ENCODE results near the gene NME2.

NME2 gene

DNA sequence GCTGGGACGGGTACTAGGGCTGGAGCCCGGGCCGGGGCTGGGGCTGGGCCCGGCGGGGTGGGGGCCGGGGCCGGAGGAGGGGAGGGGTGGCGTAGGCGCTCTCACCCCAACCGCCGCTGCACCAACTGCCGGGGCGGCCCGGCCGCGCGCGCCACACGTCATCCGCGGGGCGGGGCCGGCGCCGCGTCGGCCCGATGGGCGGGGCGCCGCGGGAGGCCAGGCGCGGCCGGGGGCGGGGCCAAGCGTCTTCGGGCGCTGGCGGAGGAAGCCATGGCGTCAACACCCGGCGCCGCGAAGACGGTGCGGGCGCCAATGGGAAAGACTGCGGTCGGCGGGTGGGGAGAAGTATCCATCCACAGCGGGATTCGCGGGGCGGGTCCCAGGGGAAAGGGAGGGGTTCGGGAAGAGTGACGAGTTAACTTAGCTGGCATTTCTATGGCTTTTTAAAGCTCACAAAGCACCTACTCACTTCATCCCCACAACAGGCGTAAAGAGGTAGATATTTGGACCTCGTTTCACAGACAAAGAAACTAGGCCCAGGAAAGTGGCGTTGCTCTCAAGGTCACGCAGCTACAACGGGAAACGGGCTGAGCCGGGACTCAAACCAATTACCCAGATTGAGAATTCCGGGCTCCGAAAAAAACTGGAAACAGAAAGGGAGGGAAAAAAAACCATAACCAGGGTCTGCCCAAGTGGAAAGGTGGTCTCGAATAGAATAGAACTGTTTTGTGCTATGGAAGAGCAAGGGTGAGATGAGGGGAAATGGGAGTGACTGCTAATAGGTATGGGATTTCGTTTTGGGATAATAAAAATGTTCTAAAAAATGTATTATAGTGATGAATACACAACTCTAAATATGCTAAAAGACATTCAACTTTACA lies 45.2 kb upstream of the NME2 start, which contains the start of gene SPAG9 (continued):
- TF ChIP-seq ZNF548 (tag by site-specific recombination; IDR thresholded peaks at IDR 0.05) = no peak
- TF ChIP-seq ZNF777 (tag by site-specific recombination; IDR thresholded peaks at IDR 0.05; ENCODE audit: borderline replicate concordance) = no peak
- no peak for TF ChIP-seq ZNF830 (tag by site-specific recombination; IDR thresholded peaks at IDR 0.05; ENCODE audit: low read depth)
- TF ChIP-seq MYNN (tag by site-specific recombination; IDR thresholded peaks at IDR 0.05; ENCODE audit: borderline replicate concordance) = no peak
- no peak; the same call in none of the 2 replicates for TF ChIP-seq ZBTB17 (tag by site-specific recombination; IDR thresholded peaks at IDR 0.05)
- TF ChIP-seq ZNF596 (tag by site-specific recombination; IDR thresholded peaks at IDR 0.05) = no peak
- TF ChIP-seq TRIM28 (IDR thresholded peaks at IDR 0.05; ENCODE audit: borderline replicate concordance, low read length) = no peak
- TF ChIP-seq ZNF624 (tag by site-specific recombination; IDR thresholded peaks at IDR 0.05) = no peak
- TF ChIP-seq, protein P1, sequence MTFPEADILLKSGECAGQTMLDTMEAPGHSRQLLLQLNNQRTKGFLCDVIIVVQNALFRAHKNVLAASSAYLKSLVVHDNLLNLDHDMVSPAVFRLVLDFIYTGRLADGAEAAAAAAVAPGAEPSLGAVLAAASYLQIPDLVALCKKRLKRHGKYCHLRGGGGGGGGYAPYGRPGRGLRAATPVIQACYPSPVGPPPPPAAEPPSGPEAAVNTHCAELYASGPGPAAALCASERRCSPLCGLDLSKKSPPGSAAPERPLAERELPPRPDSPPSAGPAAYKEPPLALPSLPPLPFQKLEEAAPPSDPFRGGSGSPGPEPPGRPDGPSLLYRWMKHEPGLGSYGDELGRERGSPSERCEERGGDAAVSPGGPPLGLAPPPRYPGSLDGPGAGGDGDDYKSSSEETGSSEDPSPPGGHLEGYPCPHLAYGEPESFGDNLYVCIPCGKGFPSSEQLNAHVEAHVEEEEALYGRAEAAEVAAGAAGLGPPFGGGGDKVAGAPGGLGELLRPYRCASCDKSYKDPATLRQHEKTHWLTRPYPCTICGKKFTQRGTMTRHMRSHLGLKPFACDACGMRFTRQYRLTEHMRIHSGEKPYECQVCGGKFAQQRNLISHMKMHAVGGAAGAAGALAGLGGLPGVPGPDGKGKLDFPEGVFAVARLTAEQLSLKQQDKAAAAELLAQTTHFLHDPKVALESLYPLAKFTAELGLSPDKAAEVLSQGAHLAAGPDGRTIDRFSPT (tag by site-specific recombination; IDR thresholded peaks at IDR 0.05) = peak; percentile 92
- 0 out of 2 replicates have a peak, but pooled peaks have one; percentile 21 for TF ChIP-seq EGR2 (tag by site-specific recombination; IDR thresholded peaks at IDR 0.05; ENCODE audit: low read depth)
- TF ChIP-seq, protein P2, sequence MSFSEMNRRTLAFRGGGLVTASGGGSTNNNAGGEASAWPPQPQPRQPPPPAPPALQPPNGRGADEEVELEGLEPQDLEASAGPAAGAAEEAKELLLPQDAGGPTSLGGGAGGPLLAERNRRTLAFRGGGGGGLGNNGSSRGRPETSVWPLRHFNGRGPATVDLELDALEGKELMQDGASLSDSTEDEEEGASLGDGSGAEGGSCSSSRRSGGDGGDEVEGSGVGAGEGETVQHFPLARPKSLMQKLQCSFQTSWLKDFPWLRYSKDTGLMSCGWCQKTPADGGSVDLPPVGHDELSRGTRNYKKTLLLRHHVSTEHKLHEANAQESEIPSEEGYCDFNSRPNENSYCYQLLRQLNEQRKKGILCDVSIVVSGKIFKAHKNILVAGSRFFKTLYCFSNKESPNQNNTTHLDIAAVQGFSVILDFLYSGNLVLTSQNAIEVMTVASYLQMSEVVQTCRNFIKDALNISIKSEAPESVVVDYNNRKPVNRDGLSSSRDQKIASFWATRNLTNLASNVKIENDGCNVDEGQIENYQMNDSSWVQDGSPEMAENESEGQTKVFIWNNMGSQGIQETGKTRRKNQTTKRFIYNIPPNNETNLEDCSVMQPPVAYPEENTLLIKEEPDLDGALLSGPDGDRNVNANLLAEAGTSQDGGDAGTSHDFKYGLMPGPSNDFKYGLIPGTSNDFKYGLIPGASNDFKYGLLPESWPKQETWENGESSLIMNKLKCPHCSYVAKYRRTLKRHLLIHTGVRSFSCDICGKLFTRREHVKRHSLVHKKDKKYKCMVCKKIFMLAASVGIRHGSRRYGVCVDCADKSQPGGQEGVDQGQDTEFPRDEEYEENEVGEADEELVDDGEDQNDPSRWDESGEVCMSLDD (tag by site-specific recombination; IDR thresholded peaks at IDR 0.05) = peak; percentile 74
- no peak for TF ChIP-seq ZNF266 (tag by site-specific recombination; IDR thresholded peaks at IDR 0.05; ENCODE audit: low read depth)
- TF ChIP-seq ZNF248 (tag by site-specific recombination; IDR thresholded peaks at IDR 0.05) = no peak
- TF ChIP-seq ZNF138 (tag by site-specific recombination; IDR thresholded peaks at IDR 0.05; ENCODE audit: borderline replicate concordance) = no peak
- no peak; the same call in 1 of the 2 replicates for TF ChIP-seq ZFHX2 (tag by site-specific recombination; conservative IDR thresholded peaks at IDR 0.05)
- peak; percentile 96 for TF ChIP-seq KLF1 (tag by site-specific recombination; IDR thresholded peaks at IDR 0.05)
- TF ChIP-seq ZNF292 (tag by site-specific recombination; IDR thresholded peaks at IDR 0.05; ENCODE audit: borderline replicate concordance, low read depth) = no peak
- no peak for TF ChIP-seq ZNF623 (tag by site-specific recombination; IDR thresholded peaks at IDR 0.05)
- no peak for TF ChIP-seq ZNF785 (tag by site-specific recombination; IDR thresholded peaks at IDR 0.05)
- TF ChIP-seq, protein P3, sequence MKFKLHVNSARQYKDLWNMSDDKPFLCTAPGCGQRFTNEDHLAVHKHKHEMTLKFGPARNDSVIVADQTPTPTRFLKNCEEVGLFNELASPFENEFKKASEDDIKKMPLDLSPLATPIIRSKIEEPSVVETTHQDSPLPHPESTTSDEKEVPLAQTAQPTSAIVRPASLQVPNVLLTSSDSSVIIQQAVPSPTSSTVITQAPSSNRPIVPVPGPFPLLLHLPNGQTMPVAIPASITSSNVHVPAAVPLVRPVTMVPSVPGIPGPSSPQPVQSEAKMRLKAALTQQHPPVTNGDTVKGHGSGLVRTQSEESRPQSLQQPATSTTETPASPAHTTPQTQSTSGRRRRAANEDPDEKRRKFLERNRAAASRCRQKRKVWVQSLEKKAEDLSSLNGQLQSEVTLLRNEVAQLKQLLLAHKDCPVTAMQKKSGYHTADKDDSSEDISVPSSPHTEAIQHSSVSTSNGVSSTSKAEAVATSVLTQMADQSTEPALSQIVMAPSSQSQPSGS (tag by site-specific recombination; IDR thresholded peaks at IDR 0.05; ENCODE audit: low read depth) = no peak; the same call in 1 of the 2 replicates
- TF ChIP-seq, protein P4, sequence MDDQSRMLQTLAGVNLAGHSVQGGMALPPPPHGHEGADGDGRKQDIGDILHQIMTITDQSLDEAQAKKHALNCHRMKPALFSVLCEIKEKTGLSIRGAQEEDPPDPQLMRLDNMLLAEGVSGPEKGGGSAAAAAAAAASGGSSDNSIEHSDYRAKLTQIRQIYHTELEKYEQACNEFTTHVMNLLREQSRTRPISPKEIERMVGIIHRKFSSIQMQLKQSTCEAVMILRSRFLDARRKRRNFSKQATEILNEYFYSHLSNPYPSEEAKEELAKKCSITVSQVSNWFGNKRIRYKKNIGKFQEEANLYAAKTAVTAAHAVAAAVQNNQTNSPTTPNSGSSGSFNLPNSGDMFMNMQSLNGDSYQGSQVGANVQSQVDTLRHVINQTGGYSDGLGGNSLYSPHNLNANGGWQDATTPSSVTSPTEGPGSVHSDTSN (CRISPR knock-in tag; IDR thresholded peaks at IDR 0.05) = no peak
- TF ChIP-seq, protein P5, sequence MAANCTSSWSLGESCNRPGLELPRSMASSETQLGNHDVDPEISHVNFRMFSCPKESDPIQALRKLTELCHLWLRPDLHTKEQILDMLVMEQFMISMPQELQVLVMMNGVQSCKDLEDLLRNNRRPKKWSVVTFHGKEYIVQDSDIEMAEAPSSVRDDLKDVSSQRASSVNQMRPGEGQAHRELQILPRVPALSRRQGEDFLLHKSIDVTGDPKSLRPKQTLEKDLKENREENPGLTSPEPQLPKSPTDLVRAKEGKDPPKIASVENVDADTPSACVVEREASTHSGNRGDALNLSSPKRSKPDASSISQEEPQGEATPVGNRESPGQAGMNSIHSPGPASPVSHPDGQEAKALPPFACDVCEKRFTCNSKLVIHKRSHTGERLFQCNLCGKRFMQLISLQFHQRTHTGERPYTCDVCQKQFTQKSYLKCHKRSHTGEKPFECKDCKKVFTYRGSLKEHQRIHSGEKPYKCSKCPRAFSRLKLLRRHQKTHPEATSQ (tag by site-specific recombination; IDR thresholded peaks at IDR 0.05) = no peak; the same call in 1 of the 2 replicates
- TF ChIP-seq ZNF544 (tag by site-specific recombination; IDR thresholded peaks at IDR 0.05) = no peak
- TF ChIP-seq ZXDB (tag by site-specific recombination; IDR thresholded peaks at IDR 0.05) = peak; percentile 85
- TF ChIP-seq, protein P6, sequence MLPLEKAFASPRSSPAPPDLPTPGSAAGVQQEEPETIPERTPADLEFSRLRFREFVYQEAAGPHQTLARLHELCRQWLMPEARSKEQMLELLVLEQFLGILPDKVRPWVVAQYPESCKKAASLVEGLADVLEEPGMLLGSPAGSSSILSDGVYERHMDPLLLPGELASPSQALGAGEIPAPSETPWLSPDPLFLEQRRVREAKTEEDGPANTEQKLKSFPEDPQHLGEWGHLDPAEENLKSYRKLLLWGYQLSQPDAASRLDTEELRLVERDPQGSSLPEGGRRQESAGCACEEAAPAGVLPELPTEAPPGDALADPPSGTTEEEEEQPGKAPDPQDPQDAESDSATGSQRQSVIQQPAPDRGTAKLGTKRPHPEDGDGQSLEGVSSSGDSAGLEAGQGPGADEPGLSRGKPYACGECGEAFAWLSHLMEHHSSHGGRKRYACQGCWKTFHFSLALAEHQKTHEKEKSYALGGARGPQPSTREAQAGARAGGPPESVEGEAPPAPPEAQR (tag by site-specific recombination; IDR thresholded peaks at IDR 0.05) = no peak
- TF ChIP-seq ZNF473 (tag by site-specific recombination; IDR thresholded peaks at IDR 0.05) = no peak
- TF ChIP-seq, protein P7, sequence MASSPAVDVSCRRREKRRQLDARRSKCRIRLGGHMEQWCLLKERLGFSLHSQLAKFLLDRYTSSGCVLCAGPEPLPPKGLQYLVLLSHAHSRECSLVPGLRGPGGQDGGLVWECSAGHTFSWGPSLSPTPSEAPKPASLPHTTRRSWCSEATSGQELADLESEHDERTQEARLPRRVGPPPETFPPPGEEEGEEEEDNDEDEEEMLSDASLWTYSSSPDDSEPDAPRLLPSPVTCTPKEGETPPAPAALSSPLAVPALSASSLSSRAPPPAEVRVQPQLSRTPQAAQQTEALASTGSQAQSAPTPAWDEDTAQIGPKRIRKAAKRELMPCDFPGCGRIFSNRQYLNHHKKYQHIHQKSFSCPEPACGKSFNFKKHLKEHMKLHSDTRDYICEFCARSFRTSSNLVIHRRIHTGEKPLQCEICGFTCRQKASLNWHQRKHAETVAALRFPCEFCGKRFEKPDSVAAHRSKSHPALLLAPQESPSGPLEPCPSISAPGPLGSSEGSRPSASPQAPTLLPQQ (tag by site-specific recombination; IDR thresholded peaks at IDR 0.05) = peak; percentile 8; the same call in 1 of the 2 replicates
